Neural cell (in vitro differentiated cells): ENCODE data around the gene TEAD4.

ENCODE experiments used
- CTCF ChIP-seq: fragments of 450-650 bp; IDR thresholded peaks from 2 replicates; pipeline ENCODE4 v1.5.1; 2014; ENCODE audit warnings: antibody characterized with exemption, mild to moderate bottlenecking, moderate library complexity; ENCODE audit not compliant: poor library complexity, severe bottlenecking
- EP300 ChIP-seq: fragments of 450-650 bp; conservative IDR thresholded peaks from 2 replicates; pipeline ENCODE4 v1.6.1; 2014; ENCODE audit warnings: antibody characterized with exemption, mild to moderate bottlenecking, moderate library complexity; ENCODE audit not compliant: poor library complexity, severe bottlenecking
- EZH2 ChIP-seq: fragments of 200-600, 300-800 bp; shearing (Covaris generic), sonication (generic); IDR thresholded peaks from 2 replicates; pipeline ENCODE4 v1.6.1; 2014; ENCODE audit warnings: antibody characterized with exemption, low read length, borderline replicate concordance, mild to moderate bottlenecking; ENCODE audit not compliant: insufficient read depth, poor library complexity, severe bottlenecking
- MXI1 ChIP-seq: fragments of 450-650 bp; conservative IDR thresholded peaks from 2 replicates; pipeline ENCODE4 v1.6.1; 2014; ENCODE audit warnings: antibody characterized with exemption, mild to moderate bottlenecking; ENCODE audit not compliant: poor library complexity, severe bottlenecking
- POLR2AphosphoS5 ChIP-seq: IDR thresholded peaks from 2 replicates; pipeline ENCODE4 v1.6.1; 2012
- REST ChIP-seq: IDR thresholded peaks from 2 replicates; pipeline ENCODE4 v1.6.1; 2012; ENCODE audit warnings: borderline replicate concordance

- TF ChIP-seq CTCF (no peak), EZH2 (no peak), POLR2AphosphoS5 (no peak), MXI1 (no peak), REST (no peak), EP300 (no peak)
These were observed 68.9 kb downstream of the TEAD4 start for GRCh38 chr12:3028108-3028507.
